ENCODE data around the gene RASSF8.

DNA sequence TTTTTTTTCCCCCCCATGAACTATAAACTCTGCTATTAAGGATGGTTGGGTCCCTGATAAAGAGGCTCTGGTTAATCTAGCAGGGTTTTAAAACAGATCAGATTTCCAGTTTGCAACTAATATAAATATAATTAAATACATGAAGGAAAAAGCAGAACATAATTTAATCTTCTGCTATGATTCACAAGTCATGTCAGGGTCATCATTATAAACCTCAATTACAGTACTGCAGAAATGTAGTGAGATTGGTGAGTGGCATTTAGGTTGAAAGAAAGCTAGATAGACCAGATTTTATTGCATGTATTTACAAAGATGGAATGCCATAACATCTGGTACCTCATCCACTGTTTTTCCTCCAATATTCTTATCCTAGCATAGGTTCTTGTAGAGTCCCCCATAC is 14.5 kb upstream of the RASSF8 start:
- TF ChIP-seq, protein P1, sequence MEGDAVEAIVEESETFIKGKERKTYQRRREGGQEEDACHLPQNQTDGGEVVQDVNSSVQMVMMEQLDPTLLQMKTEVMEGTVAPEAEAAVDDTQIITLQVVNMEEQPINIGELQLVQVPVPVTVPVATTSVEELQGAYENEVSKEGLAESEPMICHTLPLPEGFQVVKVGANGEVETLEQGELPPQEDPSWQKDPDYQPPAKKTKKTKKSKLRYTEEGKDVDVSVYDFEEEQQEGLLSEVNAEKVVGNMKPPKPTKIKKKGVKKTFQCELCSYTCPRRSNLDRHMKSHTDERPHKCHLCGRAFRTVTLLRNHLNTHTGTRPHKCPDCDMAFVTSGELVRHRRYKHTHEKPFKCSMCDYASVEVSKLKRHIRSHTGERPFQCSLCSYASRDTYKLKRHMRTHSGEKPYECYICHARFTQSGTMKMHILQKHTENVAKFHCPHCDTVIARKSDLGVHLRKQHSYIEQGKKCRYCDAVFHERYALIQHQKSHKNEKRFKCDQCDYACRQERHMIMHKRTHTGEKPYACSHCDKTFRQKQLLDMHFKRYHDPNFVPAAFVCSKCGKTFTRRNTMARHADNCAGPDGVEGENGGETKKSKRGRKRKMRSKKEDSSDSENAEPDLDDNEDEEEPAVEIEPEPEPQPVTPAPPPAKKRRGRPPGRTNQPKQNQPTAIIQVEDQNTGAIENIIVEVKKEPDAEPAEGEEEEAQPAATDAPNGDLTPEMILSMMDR (IDR thresholded peaks at IDR 0.05), result no peak
- TF ChIP-seq POLR2A (IDR thresholded peaks at IDR 0.05) (no peak), EP300 (IDR thresholded peaks at IDR 0.05) (no peak)
